ENCODE results near the gene HOXA1.

The HOXA1 gene

DNA sequence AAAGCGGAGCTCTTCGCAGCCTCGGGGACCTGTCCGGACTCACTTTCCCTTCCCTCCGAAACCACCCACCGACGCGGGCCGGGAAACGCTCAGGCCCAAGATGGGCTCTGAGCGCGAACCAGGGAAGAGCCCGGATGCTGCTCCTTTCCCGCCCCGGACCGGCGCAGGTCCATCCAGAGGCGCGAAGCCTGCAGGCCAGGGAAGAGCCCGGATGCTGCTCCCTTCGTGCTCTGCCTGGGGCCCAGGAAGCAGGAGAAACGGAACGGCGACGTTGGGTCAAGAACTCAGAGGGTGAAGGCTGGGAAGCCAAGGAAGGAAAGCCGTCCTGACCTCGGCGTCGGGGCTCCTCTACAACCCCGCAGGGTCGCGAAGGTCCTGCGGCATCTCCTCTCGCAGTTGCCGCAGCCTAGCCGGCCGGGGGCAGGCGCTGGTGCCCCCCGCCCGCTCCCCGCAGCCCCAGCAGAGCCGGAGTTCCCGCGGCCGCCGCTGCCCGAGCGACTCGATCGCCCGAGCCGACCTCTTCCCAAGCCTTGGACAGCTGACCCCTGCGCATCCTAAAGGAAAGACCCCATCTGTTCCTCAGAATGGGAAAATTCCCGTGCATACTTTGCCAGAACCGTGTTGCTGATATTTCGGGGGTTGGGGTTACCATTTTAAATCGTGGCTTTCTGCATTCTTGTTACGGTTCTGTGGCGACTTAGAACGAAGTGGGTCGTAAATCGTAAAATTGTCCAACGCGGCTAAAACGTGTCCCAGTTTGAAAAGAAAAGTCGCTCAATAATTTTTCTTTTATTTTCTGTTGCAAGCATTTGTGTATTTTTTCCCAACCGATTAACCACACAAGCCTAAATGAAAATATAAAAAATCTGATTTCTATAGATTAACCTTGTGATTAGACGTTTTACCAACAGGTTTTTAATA is 7.5 kb downstream of the HOXA1 start:
- Histone ChIP-seq H3K27ac (ENCODE audit: insufficient read depth, low read length, poor library complexity, severe bottlenecking) (no peak overlapping the region), H3K4me1 (ENCODE audit: control insufficient read depth, insufficient read depth, low read length, poor library complexity, severe bottlenecking) (peaks cover 4% of the 10 kb centered on the region), H3K27me3 (replicated peaks; ENCODE audit: control insufficient read depth, insufficient read depth, low read length, poor library complexity, severe bottlenecking) (peaks cover 34% of the 10 kb centered on the region), H3K9me3 (ENCODE audit: control insufficient read depth, low read length) (no peaks in the 10 kb centered on the region), H3K36me3 (ENCODE audit: control insufficient read depth, insufficient read depth, low read length) (no peaks in the 10 kb centered on the region), H3K4me3 (ENCODE audit: insufficient read depth, low read depth, low read length, poor library complexity, severe bottlenecking) (peak overlapping the region; percentile 18)
- no peak for DNase-seq

DNA sequence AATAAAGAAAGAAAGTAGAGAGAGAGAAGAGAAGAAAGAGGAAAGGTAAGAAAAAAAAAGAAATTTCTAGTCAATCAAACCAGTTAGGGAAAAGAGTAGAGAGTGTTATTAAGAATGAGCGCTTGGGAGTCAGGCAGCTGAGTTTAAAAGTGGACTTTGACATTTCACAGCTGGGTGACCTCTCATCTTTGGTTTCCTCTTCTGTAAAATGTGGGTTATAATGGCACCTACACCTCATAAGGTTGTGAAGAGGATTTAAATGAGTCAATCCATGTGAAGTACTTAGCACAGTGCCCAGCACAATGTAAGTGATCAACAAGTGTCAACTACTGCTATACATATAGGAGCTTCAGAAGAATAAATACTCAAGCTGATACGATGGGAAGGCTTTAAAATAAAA is 12.2 kb downstream of the HOXA1 start:
- Histone ChIP-seq H3K27ac (ENCODE audit: insufficient read depth, low read length, poor library complexity, severe bottlenecking) (no peak overlapping the region), H3K27me3 (replicated peaks; ENCODE audit: control insufficient read depth, insufficient read depth, low read length, poor library complexity, severe bottlenecking) (peaks cover 16% of the 10 kb centered on the region), H3K4me1 (ENCODE audit: control insufficient read depth, insufficient read depth, low read length, poor library complexity, severe bottlenecking) (peaks cover 4% of the 10 kb centered on the region), H3K36me3 (ENCODE audit: control insufficient read depth, insufficient read depth, low read length) (no peaks in the 10 kb centered on the region), H3K4me3 (ENCODE audit: insufficient read depth, low read depth, low read length, poor library complexity, severe bottlenecking) (no peak overlapping the region), H3K9me3 (ENCODE audit: control insufficient read depth, low read length) (no peaks in the 10 kb centered on the region)
- DNase-seq: no peak

DNA sequence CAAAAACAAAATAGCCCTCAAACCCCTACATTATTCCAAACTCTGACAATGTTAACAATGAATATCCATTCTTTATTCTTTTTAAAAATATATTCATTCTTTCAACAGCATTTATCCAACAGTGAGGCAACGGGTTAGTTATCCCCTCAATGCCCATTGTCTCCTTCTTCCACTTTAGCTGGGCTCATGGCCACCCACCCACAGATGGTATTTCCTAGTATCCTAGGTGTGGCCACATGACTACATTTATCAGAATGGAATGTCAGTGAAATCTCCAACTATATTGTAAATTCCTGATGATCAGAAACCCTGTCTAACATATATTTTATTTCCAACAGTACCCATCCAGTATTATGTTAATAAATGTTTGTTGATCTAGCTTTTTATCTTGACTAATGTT is 13.6 kb downstream of the HOXA1 start:
- DNase-seq: no peak
- H3K4me1 ChIP-seq (ENCODE audit: control insufficient read depth, insufficient read depth, low read length, poor library complexity, severe bottlenecking): no peaks in the 10 kb centered on the region
- H3K9me3 ChIP-seq (ENCODE audit: control insufficient read depth, low read length): no peaks in the 10 kb centered on the region
- H3K4me3 ChIP-seq (ENCODE audit: insufficient read depth, low read depth, low read length, poor library complexity, severe bottlenecking): no peak overlapping the region
- no peaks in the 10 kb centered on the region for H3K36me3 ChIP-seq (ENCODE audit: control insufficient read depth, insufficient read depth, low read length)
- H3K27ac ChIP-seq (ENCODE audit: insufficient read depth, low read length, poor library complexity, severe bottlenecking): no peak overlapping the region
- H3K27me3 ChIP-seq (replicated peaks; ENCODE audit: control insufficient read depth, insufficient read depth, low read length, poor library complexity, severe bottlenecking): peaks cover under 1% of the 10 kb centered on the region

DNA sequence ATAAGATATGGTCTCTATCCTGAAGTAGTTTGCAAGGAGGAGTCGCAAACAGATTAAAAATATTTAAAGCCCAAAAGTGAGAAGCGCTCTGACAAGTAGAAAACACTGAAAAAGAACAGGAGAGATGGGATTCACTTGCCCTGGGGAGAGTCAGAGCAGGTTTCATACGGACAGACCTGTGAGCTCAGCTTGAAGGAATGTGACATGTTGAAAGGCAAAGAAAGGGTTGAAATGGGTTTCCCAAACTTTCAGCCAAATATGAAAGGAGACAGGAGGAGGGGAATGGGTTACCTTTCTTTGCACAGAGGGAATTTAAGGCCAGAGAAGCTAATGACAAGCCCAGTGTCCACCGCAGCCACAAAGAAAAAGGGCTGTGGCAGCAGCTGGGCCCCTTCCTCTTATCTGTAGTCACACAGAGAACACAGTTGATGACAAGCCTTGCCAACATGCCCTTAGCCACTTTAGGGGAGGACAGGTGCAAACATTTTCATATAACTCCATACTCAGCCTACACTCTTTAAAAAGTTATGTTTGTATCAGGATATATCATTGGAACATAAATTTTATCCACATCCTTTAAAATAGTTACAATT is 14.9 kb downstream of the HOXA1 start:
- DNase-seq: no peak
- H3K9me3 ChIP-seq (ENCODE audit: control insufficient read depth, low read length): no peaks in the 10 kb centered on the region
- no peaks in the 10 kb centered on the region for H3K27me3 ChIP-seq (replicated peaks; ENCODE audit: control insufficient read depth, insufficient read depth, low read length, poor library complexity, severe bottlenecking)
- H3K4me3 ChIP-seq (ENCODE audit: insufficient read depth, low read depth, low read length, poor library complexity, severe bottlenecking): no peak overlapping the region
- H3K27ac ChIP-seq (ENCODE audit: insufficient read depth, low read length, poor library complexity, severe bottlenecking): no peak overlapping the region
- no peaks in the 10 kb centered on the region for H3K4me1 ChIP-seq (ENCODE audit: control insufficient read depth, insufficient read depth, low read length, poor library complexity, severe bottlenecking)
- H3K36me3 ChIP-seq (ENCODE audit: control insufficient read depth, insufficient read depth, low read length): no peaks in the 10 kb centered on the region

DNA sequence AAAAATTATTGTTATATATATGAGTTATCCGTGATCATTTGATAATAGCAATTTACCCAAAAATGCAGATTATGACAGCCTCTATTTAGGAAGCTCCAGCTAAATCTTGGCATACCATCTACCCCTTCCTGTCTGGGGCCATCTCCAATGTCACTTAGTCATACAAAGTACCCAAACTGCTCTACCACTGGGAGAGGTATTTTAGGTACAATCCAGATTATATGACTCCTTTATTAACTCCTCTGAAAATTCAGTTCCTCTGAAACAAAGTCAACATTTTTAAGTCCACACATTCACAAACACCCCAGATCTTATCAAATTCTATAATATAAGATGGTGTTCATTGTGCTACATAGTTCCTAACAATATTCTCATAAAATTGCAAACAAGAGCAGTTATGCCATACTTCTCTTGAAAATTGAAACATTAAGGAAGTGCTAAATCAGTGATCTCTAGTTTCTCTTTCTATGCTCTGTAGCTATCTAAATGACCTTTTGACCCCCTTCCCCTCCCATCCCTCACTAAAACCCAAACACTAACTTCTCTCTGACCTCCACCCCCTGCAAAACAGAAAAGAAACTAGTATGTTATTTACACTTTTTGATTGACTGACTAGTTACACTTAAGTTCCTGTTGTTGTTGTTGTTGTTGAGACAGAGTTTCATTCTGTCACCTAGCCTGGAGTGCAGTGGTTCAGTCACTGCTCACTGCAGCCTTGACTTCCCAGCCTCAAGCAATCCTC is 16.4 kb downstream of the HOXA1 start:
- no peaks in the 10 kb centered on the region for H3K36me3 ChIP-seq (ENCODE audit: control insufficient read depth, insufficient read depth, low read length)
- no peaks in the 10 kb centered on the region for H3K27me3 ChIP-seq (replicated peaks; ENCODE audit: control insufficient read depth, insufficient read depth, low read length, poor library complexity, severe bottlenecking)
- H3K4me1 ChIP-seq (ENCODE audit: control insufficient read depth, insufficient read depth, low read length, poor library complexity, severe bottlenecking): no peaks in the 10 kb centered on the region
- DNase-seq: no peak
- H3K27ac ChIP-seq (ENCODE audit: insufficient read depth, low read length, poor library complexity, severe bottlenecking): no peak overlapping the region
- no peaks in the 10 kb centered on the region for H3K9me3 ChIP-seq (ENCODE audit: control insufficient read depth, low read length)
- H3K4me3 ChIP-seq (ENCODE audit: insufficient read depth, low read depth, low read length, poor library complexity, severe bottlenecking): no peak overlapping the region

DNA sequence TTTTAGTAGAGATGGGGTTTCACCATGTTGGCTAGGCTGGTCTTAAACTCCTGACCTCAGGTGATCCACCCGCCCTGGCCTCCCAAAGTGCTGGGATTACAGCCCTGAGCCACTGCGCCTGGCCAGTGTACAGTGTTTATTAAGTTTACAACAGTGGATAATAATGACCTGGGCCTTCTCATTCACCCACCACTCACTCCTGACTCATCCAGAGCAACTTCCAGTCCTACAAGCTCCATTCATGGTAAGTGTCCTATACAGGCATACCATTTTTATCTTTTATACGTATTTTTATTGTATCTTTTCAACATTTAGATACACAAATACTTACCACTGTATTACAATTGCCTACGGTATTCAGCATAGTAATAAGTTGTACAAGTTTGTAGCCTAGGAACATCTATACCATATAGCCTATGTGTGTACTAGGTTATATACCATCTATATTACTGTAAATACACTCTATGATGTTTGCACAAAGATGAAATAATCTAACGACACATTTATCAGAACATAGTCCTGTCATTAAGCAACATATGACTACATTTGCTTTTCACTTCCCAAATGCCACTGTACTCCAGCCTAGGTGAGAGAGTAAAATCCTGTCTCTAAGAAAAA is 17.1 kb downstream of the HOXA1 start:
- Histone ChIP-seq H3K27ac (ENCODE audit: insufficient read depth, low read length, poor library complexity, severe bottlenecking) (no peak overlapping the region), H3K4me1 (ENCODE audit: control insufficient read depth, insufficient read depth, low read length, poor library complexity, severe bottlenecking) (no peaks in the 10 kb centered on the region), H3K9me3 (ENCODE audit: control insufficient read depth, low read length) (no peaks in the 10 kb centered on the region), H3K4me3 (ENCODE audit: insufficient read depth, low read depth, low read length, poor library complexity, severe bottlenecking) (no peak overlapping the region), H3K36me3 (ENCODE audit: control insufficient read depth, insufficient read depth, low read length) (no peaks in the 10 kb centered on the region), H3K27me3 (replicated peaks; ENCODE audit: control insufficient read depth, insufficient read depth, low read length, poor library complexity, severe bottlenecking) (no peaks in the 10 kb centered on the region)
- DNase-seq: no peak

DNA sequence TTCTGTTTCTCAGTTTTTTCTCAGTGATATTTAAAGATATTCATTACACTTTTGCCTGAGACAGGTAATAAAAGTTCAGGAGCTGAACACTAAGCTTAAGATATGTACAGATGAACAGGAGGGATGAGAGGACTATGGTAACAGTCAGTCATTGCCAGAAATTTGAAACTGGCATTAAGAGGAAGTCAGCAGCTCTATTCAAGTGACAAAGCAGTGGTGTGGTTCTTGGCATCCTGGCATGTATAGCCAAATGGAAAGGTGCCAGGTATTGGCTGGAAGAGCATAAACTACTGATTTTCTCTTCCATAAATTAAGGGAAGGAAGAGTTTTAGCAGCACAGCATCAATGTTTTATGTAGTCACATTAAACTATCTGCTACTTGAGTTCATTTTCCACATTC is 22.7 kb downstream of the HOXA1 start:
- Histone ChIP-seq H3K9me3 (ENCODE audit: control insufficient read depth, low read length) (no peaks in the 10 kb centered on the region), H3K4me1 (ENCODE audit: control insufficient read depth, insufficient read depth, low read length, poor library complexity, severe bottlenecking) (no peaks in the 10 kb centered on the region), H3K27ac (ENCODE audit: insufficient read depth, low read length, poor library complexity, severe bottlenecking) (no peak overlapping the region), H3K27me3 (replicated peaks; ENCODE audit: control insufficient read depth, insufficient read depth, low read length, poor library complexity, severe bottlenecking) (no peaks in the 10 kb centered on the region), H3K4me3 (ENCODE audit: insufficient read depth, low read depth, low read length, poor library complexity, severe bottlenecking) (no peak overlapping the region), H3K36me3 (ENCODE audit: control insufficient read depth, insufficient read depth, low read length) (no peaks in the 10 kb centered on the region)
- no peak for DNase-seq

DNA sequence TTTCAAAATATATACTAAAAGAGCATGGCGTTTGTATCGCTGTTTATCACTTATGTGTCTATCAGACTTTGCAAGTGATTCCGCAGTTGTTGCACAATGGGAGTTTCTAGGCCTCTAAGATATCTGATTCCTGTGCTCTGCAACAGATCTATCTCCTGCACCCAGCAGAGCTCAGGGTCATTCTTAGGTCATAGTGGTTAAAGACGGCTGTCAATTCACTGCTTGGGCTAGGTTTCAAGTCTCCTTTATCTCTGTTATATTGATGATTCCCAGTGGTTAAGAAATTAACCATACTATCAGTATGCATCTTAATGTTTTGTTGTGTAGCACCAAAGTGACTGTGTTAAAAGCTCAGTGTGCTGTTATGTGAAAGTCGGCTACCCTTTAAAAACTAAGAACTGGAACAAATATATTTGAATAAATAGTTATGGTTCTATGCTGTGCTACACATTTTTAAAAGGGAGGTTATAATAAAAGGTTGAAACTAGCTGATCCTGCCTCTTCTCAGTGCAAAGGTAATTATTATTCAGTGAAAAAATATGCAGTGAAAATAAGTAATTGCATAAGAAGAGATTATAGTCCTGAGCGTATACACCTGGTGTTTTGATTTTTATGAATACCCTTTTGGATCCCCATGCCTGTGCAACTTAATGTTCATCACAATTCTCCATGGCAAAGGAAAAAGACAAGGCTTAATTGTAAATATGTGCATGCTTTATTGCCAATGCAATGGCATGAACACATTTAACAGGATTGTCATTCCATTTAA is 24.0 kb downstream of the HOXA1 start:
- Histone ChIP-seq H3K36me3 (ENCODE audit: control insufficient read depth, insufficient read depth, low read length) (no peaks in the 10 kb centered on the region), H3K4me3 (ENCODE audit: insufficient read depth, low read depth, low read length, poor library complexity, severe bottlenecking) (no peak overlapping the region)
- DNase-seq: no peak

DNA sequence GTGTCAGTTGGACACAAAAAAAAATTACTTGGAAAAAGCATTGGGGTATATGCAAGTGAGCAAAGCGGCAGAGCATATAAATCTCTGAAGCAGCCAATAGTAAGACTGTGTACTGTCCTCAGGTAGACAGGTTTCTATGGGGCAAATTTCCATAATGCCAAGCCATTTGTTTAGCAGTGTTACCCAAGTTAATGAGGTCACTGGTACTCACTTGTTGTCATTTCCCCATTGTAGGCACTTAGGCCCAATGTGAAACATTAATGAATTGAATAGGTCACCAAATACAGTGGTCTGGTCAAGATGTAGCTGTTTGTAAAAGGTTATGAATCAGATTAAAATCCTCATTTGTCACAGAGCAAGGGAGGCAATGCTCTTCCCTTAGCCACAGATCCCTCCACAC is 27.5 kb downstream of the HOXA1 start:
- Histone ChIP-seq H3K27me3 (replicated peaks; ENCODE audit: control insufficient read depth, insufficient read depth, low read length, poor library complexity, severe bottlenecking) (no peaks in the 10 kb centered on the region), H3K36me3 (ENCODE audit: control insufficient read depth, insufficient read depth, low read length) (no peaks in the 10 kb centered on the region), H3K9me3 (ENCODE audit: control insufficient read depth, low read length) (no peaks in the 10 kb centered on the region), H3K4me1 (ENCODE audit: control insufficient read depth, insufficient read depth, low read length, poor library complexity, severe bottlenecking) (no peaks in the 10 kb centered on the region), H3K27ac (ENCODE audit: insufficient read depth, low read length, poor library complexity, severe bottlenecking) (no peak overlapping the region), H3K4me3 (ENCODE audit: insufficient read depth, low read depth, low read length, poor library complexity, severe bottlenecking) (no peak overlapping the region)
- no peak for DNase-seq

More for the DNA sequence above, 24.0 kb downstream of the HOXA1 start:
- Histone ChIP-seq H3K27me3 (replicated peaks; ENCODE audit: control insufficient read depth, insufficient read depth, low read length, poor library complexity, severe bottlenecking) (no peaks in the 10 kb centered on the region), H3K27ac (ENCODE audit: insufficient read depth, low read length, poor library complexity, severe bottlenecking) (no peak overlapping the region), H3K9me3 (ENCODE audit: control insufficient read depth, low read length) (no peaks in the 10 kb centered on the region), H3K4me1 (ENCODE audit: control insufficient read depth, insufficient read depth, low read length, poor library complexity, severe bottlenecking) (no peaks in the 10 kb centered on the region)

Data from effector memory CD4-positive, alpha-beta T cell (primary cell).